HG03139 (cell line): ENCODE results near the gene OR6Q1.
"Not testable (repeated sequence)": the region's sequence is repeated elsewhere in the genome, so short reads cannot be mapped to it uniquely, and the experiment has no call there.

Experiments used
- ATAC-seq: cut with Tn5 transposase; IDR thresholded peaks from one replicate; pipeline ENCODE4 v1.9.1; 2021; ENCODE audit not compliant: unreplicated experiment

OR6Q1 gene

GRCh38 chr11:58030653-58031052 lies at the start of gene OR6Q1:
OR6Q1 (plus strand) TSS chr11:58030953; CDS start chr11:58030953, 0 bp downstream.
- ATAC-seq: no peak

DNA sequence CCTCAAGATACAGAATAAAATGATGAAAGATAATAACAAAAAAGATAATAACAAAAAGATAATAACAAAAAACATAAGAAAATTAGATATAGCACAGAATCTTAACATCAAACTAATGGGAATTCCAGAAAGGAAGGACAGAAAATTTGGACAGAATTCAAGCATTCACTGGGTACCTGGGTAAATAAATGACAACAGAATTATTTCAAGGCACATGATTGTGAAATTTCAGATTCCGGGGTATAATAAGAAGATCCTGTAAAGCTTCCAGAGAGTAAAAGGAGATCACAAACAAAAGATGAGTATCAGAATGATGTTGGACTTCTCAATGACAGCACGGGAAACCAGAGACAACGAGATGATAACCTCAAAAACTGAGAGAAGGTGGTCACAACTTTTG lies 49.2 kb upstream of the OR6Q1 start:
- ATAC-seq: no peak

GRCh38 chr11:57982776-57983175 lies 48.0 kb upstream of the OR6Q1 start:
- no peak for ATAC-seq

DNA sequence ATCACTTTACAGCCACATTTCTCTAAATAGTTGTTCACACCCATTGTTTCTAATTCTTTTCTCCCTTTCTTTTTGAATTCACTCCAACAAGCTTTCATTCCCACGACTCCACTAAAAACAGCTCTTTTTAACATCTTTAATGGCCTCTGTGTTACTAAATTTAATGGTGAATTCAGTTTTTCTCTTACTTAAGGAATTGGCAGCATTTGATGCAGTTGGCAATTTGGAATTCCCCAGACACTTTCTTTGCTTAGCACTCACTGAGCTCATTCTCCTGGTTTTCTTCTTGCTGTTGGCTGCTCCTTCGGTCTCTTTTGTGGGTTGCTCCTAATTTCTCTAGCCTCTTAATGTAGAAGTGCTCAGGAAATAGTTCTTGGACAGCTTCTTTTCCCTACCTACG lies 47.6 kb upstream of the OR6Q1 start:
- no peak for ATAC-seq

DNA sequence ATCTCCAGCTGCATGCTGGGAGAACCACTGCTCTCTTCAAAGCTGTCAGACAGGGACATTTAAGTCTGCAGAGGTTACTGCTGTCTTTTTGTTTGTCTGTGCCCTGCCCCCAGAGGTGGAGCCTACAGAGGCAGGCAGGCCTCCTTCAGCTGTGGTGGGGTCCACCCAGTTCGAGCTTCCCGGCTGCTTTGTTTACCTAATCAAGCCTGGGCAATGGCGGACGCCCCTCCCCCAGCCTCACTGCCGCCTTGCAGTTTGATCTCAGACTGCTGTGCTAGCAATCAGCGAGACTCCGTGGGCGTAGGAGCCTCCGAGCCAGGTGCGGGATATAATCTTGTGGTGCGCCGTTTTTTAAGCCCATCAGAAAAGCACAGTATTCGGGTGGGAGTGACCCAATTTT lies 31.2 kb upstream of the OR6Q1 start:
- not testable (repeated sequence) for ATAC-seq

DNA sequence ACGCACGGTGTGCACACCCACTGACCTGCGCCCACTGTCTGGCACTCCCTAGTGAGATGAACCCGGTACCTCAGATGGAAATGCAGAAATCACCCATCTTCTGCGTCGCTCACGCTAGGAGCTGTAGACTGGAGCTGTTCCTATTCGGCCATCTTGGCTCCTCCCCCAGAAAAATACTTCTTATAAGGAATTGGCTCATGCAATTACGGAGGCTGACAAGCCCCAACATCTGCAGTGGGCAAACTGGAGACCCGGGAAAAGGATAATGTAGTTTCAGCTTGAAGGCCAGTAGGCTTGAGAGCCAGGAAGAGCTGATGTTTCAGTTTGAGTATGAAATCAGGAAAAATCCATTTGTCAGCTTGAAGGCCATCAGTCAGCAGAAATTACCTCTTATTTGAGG lies 30.7 kb upstream of the OR6Q1 start:
- not testable (repeated sequence) for ATAC-seq

DNA sequence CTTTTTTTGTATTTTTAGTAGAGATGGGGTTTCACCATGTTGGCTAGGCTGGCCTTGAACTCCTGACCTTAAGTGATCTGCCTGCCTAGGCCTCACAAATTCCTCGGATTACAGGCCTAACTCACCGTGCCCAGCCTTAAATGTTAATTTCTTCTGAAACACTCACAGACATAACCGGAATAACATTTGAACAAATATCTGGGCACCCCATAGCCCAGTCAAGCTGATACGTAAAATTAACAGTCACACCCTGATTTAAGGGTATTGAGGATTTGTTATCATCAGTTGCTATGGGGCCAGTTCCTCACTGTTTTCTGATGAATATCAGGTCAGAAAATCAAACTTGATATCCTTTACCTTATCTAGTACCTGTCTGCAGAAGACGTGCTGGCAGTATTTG lies 30.1 kb upstream of the OR6Q1 start:
- no peak for ATAC-seq

DNA sequence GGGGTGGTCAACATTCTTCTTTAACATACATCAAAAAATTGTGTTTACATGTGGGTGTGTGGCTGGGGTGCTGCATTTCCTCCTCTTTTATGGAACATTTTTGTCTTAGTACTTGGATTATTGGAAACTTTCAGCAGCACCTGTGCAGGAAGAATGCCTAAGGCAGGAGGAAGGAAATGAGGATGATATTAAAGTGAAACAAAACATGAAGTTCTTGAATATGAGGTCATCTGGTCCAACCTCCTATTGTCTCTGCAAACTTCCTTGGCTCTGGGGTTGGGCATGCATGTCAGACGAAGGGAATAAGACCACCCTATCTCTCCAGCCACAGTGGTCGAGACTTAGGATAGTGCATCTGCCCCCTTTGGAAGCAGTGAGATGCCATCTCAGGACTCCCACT lies 27.7 kb upstream of the OR6Q1 start:
- ATAC-seq: no peak

GRCh38 chr11:58003591-58003990 lies 27.2 kb upstream of the OR6Q1 start:
- no peak for ATAC-seq

- no peak for ATAC-seq
Observed at GRCh38 chr11:58004664-58005063, 26.1 kb upstream of the OR6Q1 start.

DNA sequence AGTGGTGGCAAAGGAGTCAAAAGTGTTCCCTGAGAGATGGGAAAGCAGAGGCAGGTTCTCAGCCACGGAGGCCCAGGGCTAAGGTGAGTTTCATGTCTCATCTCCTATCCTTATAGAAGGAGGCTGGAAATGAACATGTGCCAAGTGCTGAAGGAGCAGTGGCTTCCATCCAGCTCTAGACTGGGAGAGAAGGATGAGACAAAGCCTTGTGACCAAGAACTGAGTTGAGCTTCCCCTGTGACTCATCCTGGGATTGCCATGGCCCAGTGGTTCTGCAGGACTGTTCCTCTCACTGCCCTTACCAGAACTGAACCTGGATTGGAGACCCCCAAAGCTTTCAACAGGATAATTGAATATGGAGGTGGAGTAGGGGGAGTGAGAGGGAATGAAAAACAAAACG lies 23.8 kb upstream of the OR6Q1 start:
- no peak for ATAC-seq

- ATAC-seq: no peak
Observed at GRCh38 chr11:58011771-58012170, 19.0 kb upstream of the OR6Q1 start.

- ATAC-seq: no peak
Observed at GRCh38 chr11:58023435-58023931, 7.3 kb upstream of the OR6Q1 start, which contains the start of gene OR9Q1. OR9Q1 (plus strand) TSS chr11:58023881; CDS start chr11:58179445, 155,564 bp downstream.

DNA sequence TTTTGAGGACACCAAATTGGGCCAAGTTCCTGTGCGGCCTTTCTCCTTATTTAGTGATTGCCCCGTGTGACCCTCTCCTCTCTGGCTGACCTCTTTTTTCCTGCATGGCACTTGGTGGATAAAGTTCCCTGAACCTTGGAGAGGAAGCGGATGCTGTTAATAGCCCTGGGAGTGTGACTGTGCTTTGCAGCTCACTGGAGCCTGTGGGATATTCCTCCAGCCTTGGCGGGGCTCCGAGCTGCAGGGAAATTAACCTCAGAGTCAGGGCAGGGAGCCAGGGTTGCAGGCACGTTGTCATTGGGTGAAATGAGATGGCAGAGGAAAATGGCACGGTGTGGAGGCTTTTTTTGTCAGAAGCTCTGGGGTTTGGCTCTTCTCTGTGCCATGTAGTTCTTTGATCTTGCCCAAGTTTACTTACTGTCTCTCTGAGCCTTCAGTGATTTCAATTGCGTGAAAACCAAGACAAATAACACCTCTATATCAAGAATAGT lies 6.1 kb upstream of the OR6Q1 start:
- ATAC-seq: no peak

DNA sequence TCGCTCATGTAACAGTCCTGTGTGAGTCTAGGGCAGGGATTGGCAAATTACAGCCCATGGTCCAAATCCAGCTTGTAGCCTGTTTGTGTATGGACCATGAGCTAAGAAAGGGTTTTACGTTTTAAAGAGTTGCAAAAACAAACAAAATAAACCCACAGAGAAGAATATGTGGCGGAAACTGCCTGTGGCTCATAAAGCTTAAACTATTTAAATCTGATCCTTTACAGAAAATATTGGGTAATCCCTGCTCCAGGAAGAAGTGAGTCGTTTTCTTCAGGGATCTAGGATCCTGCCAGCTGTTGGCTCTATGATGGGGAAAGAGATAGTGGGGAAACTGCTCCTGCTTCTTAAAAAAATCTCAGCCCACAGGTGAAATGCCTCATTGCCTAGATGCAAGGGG lies 3.4 kb upstream of the OR6Q1 start:
- no peak for ATAC-seq

- ATAC-seq: no peak
Observed at GRCh38 chr11:58028687-58029411, 1.9 kb upstream of the OR6Q1 start.

DNA sequence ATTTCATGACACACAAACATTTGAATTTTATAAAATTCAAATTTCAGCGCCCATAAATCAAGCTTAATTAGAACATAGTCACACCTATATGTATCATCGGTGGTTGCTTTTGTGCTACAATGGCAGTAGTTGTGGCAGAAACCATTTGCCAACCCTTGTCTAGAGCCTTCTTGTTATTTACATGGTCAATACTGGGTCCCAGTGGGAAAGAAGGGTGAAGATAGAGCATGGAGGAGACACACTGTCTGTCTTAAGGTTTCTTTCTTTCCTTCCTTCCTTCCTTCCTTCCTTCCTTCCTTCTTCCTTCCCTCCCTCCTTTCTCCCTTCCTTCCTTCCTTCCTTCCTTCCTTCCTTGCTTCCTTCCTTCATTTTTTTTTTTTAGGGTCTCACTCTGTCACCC lies 3.7 kb downstream of the OR6Q1 start:
- ATAC-seq: no peak

DNA sequence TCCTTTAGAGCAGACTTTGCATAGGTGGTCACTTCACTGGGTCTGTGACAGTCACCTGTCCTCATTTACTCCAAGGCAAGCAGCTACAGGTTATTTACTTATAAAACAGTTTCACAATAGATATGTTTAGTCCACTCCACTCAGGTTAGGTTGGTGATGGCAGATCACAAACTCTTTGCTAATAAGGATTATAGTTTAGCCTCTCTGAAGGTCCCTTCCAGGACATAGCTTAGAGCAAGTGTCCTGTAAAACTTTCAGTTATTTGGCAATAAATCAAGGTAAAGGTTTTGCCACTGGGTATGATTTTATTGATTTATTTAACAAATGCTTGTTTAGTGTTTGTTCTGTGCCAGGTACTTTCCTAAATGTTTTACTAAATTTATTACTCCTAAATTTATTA lies 8.8 kb downstream of the OR6Q1 start:
- no peak for ATAC-seq

GRCh38 chr11:58043379-58043778 lies 12.6 kb downstream of the OR6Q1 start:
- ATAC-seq: no peak

GRCh38 chr11:58046231-58046630 lies 15.5 kb downstream of the OR6Q1 start:
- ATAC-seq: no peak

DNA sequence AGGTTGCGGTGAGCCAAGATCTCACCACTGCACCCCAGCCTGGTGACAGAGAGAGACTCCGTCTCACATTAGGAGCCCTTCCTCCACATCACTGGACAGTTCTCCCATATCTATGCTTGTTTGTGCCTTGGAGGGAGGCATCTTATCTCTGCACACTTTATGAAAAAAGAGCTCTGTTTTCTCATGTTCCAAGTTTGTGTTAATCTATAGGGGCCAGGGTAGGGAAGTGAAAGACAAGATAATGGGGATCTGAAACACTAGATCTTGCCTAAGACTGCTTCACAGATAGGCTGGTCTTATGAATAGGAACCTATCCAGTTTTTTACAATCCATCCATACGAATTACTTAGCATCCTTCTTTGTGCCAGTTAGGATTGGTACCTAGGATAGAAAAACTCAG lies 17.1 kb downstream of the OR6Q1 start:
- ATAC-seq: no peak

- ATAC-seq: no peak
Observed at GRCh38 chr11:58055806-58056401, 25.2 kb downstream of the OR6Q1 start.
